ENCODE results near the gene PXDC1. TPM values are rescaled to one million over a fixed set of nuclear protein-coding genes. Genes with fewer than 3 reads are reported as not detected.

The PXDC1 gene
- total RNA-seq, 4 donors from 2014 or later: 111 to 232 (median 165) TPM

DNA sequence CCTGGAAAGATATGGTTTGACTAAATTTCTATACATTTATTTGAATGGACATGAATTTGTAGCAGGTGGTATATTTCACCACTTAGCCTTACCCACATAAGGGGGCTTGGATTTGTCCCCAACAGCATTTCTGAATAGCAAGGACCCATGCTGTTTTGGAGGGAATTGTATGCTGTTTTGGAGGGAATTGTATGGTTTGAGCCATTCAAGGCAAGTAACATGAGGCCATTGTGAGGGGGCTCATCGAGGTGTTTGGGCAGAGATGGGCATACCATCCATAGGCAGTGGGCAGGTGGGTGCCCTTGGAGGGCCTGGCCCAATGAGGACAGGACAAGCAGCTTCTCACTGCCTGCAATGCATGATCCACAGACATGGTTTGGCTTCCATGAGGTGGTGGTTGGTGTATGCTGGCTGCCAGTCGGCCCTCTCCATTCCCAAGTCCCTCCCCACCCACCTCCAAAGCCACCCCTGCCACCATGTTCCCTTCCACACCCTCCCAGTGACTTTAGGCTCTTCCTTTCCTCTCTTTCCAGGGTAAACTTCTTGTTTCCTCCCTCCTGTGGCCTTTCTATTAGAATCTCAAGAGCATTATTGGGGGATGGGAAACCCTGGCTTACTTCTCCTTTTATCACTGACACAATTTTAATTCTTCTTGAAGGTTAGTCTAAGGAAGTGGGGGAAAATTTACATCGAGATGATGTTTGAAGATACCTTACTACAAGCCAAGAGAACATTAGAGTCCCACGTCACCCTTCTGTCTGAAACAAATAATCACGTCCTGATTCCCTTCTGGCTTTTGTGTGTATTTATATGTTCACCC lies 13.2 kb upstream of the PXDC1 start:
- no peak overlapping the region for H3K27ac ChIP-seq (replicated peaks in 1 of 4)

GRCh38 chr6:3762852-3763251 lies 11.3 kb upstream of the PXDC1 start:
- Histone ChIP-seq H3K27ac (replicated peaks in 1 of 4) (no peak overlapping the region), H3K4me3 (no peak overlapping the region), H3K4me1 (peaks cover 0 to 12% (median 11%) of the 10 kb centered on the region in 4 donors), H3K27me3 (no peaks in the 10 kb centered on the region), H3K9me3 (no peaks in the 10 kb centered on the region), H3K36me3 (no peaks in the 10 kb centered on the region)
- 93% methylated on average over 6 of the region's 6 CpGs for WGBS
- DNase-seq (ENCODE audit: extremely low spot score): no peak
- intact Hi-C loops (cut with DNase I): no loop called here
- no peak for TF ChIP-seq CTCF (IDR thresholded peaks at IDR 0.05)
- TF ChIP-seq POLR2AphosphoS5 (IDR thresholded peaks at IDR 0.05): no peak
- no peak for TF ChIP-seq EP300 (IDR thresholded peaks at IDR 0.05)
- TF ChIP-seq POLR2A (IDR thresholded peaks at IDR 0.05; ENCODE audit: low read depth): no peak

More for the DNA sequence above, 13.2 kb upstream of the PXDC1 start:
- no peak for TF ChIP-seq EP300 (IDR thresholded peaks at IDR 0.05)
- no peak for TF ChIP-seq POLR2AphosphoS5 (IDR thresholded peaks at IDR 0.05)
- TF ChIP-seq POLR2A (IDR thresholded peaks at IDR 0.05; ENCODE audit: low read depth): no peak
- TF ChIP-seq CTCF (IDR thresholded peaks at IDR 0.05): no peak
- intact Hi-C loops (cut with DNase I): no loop called here
- DNase-seq (ENCODE audit: extremely low spot score): no peak
- H3K4me3 ChIP-seq: no peak overlapping the region
- WGBS: 77% methylated on average over 5 of the region's 5 CpGs
- H3K27me3 ChIP-seq: no peaks in the 10 kb centered on the region
- H3K36me3 ChIP-seq: no peaks in the 10 kb centered on the region
- H3K4me1 ChIP-seq: peaks cover 0 to 6% (median 4%) of the 10 kb centered on the region in 4 donors
- no peaks in the 10 kb centered on the region for H3K9me3 ChIP-seq

- Histone ChIP-seq H3K27ac (replicated peaks in 1 of 4) (no peak overlapping the region), H3K4me1 (peaks cover 0 to 12% (median 11%) of the 10 kb centered on the region in 4 donors), H3K9me3 (no peaks in the 10 kb centered on the region), H3K4me3 (no peak overlapping the region), H3K27me3 (no peaks in the 10 kb centered on the region), H3K36me3 (no peaks in the 10 kb centered on the region)
- no peak for TF ChIP-seq CTCF (IDR thresholded peaks at IDR 0.05)
- TF ChIP-seq POLR2AphosphoS5 (IDR thresholded peaks at IDR 0.05): no peak
- no peak for TF ChIP-seq POLR2A (IDR thresholded peaks at IDR 0.05; ENCODE audit: low read depth)
- no peak for TF ChIP-seq EP300 (IDR thresholded peaks at IDR 0.05)
- intact Hi-C loops (cut with DNase I): no loop called here
- WGBS: 91% methylated on average over 15 of the region's 15 CpGs
- DNase-seq (ENCODE audit: extremely low spot score): no peak
Measured at GRCh38 chr6:3762359-3762758, 10.8 kb upstream of the PXDC1 start.

- Histone ChIP-seq H3K36me3 (no peaks in the 10 kb centered on the region), H3K27me3 (no peaks in the 10 kb centered on the region), H3K9me3 (no peaks in the 10 kb centered on the region), H3K4me1 (peaks cover 0 to 12% (median 11%) of the 10 kb centered on the region in 4 donors), H3K27ac (replicated peaks in 1 of 4) (no peak overlapping the region), H3K4me3 (no peak overlapping the region)
- DNase-seq (ENCODE audit: extremely low spot score): no peak
- intact Hi-C loops (cut with DNase I): no loop called here
- 94% methylated on average over 8 of the region's 8 CpGs for WGBS
- TF ChIP-seq CTCF (IDR thresholded peaks at IDR 0.05): no peak
- no peak for TF ChIP-seq POLR2A (IDR thresholded peaks at IDR 0.05; ENCODE audit: low read depth)
- no peak for TF ChIP-seq EP300 (IDR thresholded peaks at IDR 0.05)
- no peak for TF ChIP-seq POLR2AphosphoS5 (IDR thresholded peaks at IDR 0.05)
Measured at GRCh38 chr6:3761989-3762270, 10.4 kb upstream of the PXDC1 start.

Measured in esophagus muscularis mucosa (tissue), 4 donors.